HG03064 (cell line): ENCODE results near the gene TRPM4.
"Not testable (repeated sequence)": the region's sequence is repeated elsewhere in the genome, so short reads cannot be mapped to it uniquely, and the experiment has no call there.

Source experiments
- ATAC-seq: cut with Tn5 transposase; IDR thresholded peaks from one replicate; pipeline ENCODE4 v1.9.1; 2021; ENCODE audit warnings: low read depth; ENCODE audit not compliant: unreplicated experiment

Gene TRPM4

DNA sequence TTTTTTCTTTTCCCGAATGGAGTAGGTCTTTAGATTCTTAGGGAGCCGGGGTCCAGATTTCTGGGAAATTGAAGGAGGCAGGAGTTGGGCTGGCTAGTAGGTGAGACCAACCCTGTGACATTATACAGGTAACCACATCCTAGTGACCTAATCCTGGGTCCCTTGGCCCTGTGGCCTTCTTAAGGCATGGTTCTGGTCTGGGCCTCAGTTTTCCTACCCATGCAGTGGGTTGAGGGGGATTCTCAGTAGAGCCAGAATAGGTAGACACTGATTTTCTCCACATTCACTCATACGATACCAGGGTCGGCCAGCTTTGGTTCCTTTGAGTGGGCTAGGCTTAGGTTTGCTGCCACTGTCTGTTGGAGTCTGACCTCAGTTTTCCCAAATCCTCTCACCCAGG is 31.0 kb upstream of the TRPM4 start:
- no peak for ATAC-seq

DNA sequence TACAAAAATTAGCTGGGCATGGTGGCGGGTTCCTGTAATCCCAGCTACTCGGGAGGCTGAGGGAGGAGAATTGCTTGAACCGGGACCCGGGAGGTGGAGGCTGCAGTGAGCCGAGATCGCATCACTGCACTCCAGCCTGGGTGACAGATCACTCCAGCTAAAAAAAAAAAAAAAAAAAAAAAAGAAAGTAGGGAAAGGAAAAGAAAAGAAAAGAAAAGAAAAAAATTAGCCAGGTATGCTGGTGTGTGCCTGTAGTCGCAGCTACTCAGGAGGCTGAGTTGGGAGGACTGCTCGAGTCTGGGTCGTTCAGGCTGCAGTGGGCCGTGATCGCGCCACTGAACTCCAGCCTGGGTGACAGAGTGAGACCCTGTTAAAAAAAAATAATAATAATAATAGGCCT is 30.4 kb upstream of the TRPM4 start:
- not testable (repeated sequence) for ATAC-seq

DNA sequence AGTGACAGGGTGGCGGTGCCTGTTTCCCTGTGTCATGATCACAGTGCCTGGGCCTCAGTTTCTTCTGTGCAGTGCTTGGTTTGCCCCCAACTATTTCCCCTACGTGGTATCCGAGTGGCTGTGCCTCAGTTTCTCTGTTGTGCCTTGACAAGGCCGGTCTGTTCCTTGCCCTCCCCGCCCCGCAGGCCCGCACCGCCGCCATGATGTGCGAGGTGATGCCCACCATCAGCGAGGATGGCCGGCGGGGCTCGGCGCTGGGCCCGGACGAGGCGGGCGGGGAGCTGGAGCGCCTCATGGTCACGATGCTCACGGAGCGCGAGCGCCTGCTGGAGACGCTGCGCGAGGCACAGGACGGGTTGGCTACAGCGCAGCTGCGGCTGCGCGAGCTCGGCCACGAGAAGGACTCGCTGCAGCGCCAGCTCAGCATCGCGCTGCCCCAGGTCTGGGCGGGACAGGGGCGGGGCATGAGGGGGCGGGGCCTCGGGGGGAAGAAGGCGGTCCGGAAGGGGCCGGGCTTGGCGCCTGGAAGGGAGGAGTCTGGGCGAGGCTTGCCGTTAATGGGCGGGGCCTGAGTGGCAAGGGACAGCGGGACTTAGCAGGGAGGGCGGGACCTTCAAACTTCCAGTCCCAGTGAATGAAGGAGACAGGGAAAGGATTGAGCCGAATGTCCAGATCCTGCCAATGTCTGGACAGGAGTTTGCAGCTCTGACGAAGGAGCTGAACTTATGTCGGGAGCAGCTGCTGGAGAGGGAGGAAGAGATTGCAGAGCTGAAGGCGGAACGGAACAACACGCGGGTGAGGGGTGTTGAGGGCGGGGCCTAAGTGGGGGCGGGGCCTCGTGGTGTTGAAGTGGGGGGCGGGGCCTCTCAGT is 29.7 kb upstream of the TRPM4 start:
- ATAC-seq = peak; percentile 72

- no peak for ATAC-seq
Measured at GRCh38 chr19:49128545-49129237, 28.9 kb upstream of the TRPM4 start.

DNA sequence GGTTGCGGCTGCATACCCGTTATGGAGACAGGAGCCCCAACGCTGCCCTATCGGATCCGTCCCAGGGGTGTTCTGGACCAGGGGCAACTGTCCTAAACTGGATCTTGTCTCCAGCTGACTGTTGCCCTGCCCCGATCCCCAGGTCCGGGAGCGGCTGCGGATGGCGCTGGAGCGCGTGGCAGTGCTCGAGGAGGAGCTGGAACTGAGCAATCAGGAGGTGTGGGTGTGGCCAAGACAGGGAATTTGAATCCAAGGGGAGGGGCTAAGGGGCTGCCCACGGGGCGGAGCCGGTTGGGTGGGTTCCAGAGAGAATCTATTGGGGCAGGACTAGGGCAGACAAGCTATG is 28.4 kb upstream of the TRPM4 start:
- ATAC-seq = no peak

- ATAC-seq = no peak
Measured at GRCh38 chr19:49130325-49130724, 27.3 kb upstream of the TRPM4 start.

GRCh38 chr19:49132974-49133609 is 24.5 kb upstream of the TRPM4 start:
- no peak for ATAC-seq

DNA sequence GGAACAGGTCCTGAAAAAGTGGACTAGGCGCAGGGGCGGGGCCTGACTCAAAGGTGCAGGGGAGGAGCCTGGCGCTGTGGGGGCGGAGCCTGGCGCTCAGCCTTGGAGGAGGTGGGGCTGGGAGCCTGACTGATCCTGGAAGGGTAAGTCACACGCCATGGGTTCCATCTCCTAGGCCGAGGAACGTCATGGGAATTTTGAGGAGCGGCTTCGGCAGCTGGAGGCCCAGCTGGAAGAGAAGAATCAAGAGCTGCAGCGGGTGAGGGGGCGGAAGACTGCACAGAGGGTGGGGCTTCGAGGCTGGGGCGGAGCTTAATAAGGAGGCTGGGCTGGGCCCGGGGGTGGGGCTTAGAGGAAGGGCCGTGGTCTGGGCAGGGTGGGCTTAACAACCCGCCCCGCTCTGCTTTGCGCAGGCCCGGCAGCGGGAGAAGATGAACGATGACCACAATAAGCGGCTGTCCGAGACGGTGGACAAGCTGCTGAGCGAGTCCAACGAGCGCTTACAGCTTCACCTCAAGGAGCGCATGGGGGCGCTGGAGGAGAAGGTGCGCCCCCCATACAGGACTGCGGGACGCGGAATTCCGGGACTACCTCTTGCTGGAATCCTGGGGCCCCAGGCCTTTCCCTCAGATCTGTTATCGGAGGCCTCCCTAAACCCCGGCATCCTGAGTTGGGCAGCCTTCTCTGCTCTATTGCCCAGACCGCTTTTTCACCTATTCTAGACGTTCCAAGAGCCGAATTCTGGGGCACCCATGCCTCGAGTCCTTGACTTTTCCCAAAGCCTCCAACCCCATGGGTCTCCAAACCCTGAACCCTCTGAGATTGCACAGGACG is 23.8 kb upstream of the TRPM4 start:
- ATAC-seq = no peak

DNA sequence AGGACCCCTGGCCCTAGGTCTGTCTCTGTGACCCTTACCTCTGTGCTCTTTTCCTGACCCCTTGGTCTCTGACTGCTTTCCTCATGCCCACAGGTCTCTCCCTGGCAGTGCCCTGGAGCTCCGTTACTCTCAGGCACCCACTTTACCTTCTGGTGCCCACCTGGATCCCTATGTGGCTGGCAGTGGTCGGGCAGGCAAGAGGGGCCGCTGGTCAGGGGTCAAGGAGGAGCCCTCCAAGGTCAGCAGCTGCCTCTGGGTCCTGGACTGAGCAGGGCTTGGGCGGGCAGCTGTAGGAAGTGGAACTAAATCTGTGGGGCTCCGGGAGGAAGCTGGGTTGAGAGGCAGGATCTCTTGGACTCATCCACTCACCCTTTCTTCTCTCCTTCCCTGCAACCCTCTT is 21.9 kb upstream of the TRPM4 start:
- ATAC-seq = no peak

DNA sequence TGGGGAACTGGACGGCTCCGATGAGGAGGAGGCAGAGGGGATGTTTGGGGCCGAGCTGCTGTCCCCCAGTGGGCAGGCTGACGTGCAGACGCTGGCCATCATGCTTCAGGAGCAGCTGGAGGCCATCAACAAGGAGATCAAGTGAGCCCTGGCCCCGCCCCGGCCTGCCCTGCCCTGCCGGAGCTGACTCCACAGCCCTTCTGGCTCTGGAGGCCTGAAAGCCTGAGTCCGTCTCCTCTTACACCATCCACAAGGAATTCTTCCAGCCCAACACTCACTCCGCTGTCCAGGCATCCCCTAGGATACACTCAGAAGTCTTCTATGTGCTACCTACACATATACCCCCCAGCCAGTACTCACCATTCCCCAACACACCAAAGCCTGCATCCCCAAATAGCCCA is 20.8 kb upstream of the TRPM4 start:
- no peak for ATAC-seq

DNA sequence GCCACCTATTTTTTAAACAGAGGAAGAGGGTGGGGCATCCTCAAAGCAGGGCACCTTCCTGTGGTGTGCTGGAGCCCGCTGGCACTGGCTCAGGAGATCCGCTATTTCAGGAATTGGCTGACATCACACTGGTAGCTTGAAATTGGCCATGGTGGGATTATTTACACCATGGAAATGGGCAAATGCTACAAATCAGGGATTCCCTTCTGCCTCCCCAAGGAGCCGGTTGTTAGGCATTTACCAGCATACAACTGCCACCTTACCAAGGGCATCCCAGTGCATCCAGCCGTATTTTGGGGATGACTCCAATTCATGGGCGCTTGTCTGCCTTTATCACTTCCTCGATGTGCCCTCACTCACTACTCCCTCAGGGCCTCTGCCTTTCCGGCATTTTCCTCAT is 16.6 kb upstream of the TRPM4 start:
- no peak for ATAC-seq

- no peak for ATAC-seq
Measured at GRCh38 chr19:49141352-49141751, 16.2 kb upstream of the TRPM4 start.

GRCh38 chr19:49142866-49143335 is 14.7 kb upstream of the TRPM4 start:
- ATAC-seq = peak; percentile 67

GRCh38 chr19:49145573-49146407 is 11.8 kb upstream of the TRPM4 start:
- ATAC-seq = no peak

- ATAC-seq = not testable (repeated sequence)
Measured at GRCh38 chr19:49146408-49146770, 11.2 kb upstream of the TRPM4 start.

- ATAC-seq = no peak
Measured at GRCh38 chr19:49148044-49148682, 9.4 kb upstream of the TRPM4 start.

DNA sequence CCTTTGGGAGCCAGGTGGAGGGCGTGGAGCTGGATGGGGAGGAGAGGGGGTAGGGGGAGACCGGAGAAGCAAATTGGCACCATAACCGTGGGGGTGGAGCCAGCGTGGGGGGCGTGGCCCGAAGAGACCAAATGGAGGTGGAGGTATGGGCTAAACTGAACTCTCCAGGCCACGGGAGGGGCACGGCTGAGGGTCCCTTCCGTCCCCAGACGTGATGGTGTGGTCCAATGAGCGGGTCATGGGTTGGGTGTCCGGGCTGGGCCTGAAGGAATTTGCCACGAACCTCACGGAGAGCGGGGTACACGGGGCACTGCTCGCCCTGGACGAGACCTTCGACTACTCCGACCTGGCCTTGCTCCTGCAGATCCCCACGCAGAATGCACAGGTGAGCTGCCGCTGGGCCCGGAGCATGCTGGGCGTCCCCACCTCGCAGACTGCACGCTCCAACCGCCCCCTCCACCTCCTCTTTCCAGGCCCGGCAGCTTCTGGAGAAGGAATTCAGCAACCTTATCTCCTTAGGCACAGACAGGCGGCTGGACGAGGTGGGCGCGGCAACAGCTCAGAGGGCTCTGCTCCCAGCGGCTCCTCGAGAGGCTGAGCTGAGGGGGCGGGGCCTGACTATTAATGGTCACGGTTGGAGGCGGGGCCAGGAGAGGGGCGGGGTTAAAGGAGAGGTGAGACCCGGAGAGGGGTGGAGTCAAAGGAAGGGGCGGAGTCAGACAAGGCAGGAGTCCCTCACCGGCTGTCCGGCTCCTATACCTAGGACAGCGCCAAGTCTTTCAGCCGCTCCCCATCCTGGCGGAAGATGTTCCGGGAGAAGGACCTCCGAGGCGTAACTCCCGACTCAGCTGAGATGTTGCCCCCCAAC is 8.6 kb upstream of the TRPM4 start:
- no peak for ATAC-seq

GRCh38 chr19:49149652-49150105 is 7.9 kb upstream of the TRPM4 start:
- ATAC-seq = no peak
